EH (cell line): Measurements from ENCODE around the gene CCDC50.

Experiments
- DNase-seq: peaks from one replicate; pipeline ENCODE4 v3.0.0-alpha.2; 2015; ENCODE audit warnings: low read depth

Gene CCDC50

DNA sequence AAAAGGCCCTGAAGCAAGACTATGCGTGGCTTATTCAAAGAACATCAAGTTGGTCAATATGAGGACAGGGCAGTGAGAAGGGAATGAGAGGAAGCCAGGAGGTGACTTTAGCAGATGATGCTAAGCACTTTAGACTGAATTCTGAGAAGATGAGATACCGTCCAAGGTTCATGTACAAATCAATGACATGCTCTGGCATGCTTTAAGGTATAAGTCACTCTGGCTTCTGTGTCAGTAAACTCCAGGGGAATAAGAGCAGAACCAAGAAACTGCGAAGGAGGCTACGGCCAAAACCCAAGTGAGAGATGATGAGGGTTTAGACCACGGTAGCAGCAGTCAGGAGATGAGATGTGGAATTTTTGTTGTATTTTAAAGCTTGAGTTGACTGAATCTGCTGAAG is 8.9 kb upstream of the CCDC50 start:
- no peak for DNase-seq

DNA sequence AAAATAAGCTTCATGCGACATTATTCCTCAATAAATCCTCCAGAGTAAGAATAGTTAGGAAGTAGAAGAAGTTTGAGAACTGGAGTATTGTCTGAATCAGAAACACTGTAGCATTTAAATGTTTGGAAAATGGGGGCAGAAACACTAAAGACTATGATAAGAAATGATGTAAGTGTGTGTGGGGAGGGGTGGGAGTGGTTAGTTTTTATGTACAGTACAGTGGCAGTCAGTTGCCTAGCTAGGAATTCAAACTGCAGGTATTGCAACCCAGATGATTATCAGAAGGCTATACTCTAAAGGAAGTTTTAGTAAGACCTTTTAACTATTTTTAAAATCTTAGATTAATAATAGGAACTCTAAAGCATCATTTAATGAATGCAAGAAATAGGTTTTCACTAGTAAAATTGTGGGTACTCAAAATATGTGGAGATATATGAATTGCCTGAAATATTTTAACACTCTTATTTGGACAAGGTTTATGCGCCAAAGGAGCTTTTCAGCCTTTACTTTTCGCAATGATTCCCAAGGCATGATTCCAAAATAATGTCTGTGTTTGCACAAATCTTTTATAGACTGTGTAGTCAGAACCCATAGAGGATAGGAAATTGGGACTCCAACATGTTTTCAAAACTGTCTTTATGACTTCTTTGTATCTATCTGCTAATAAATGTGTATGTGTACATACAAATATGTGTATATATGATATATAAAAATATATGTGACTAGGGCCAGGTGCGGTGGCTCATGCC is 8.0 kb upstream of the CCDC50 start:
- DNase-seq, result no peak

DNA sequence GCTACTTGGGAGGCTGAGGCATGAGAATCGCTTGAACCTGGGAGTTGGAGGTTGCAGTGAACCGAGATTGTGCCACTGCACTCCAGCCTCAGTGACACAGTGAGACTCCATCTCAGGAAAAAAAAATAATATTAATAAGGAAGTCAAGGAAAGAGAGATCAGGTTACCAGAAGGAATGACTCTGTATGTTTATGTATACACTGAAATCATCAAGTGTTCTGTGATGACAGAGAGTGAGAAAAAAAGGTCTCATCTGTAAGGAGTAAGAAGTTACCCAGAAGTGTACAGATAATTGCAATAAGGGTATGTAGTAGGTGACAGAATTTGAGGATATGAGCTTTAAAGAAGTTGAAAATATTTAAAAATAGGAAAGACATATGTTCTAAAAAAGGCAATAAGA is 4.3 kb upstream of the CCDC50 start:
- no peak for DNase-seq

DNA sequence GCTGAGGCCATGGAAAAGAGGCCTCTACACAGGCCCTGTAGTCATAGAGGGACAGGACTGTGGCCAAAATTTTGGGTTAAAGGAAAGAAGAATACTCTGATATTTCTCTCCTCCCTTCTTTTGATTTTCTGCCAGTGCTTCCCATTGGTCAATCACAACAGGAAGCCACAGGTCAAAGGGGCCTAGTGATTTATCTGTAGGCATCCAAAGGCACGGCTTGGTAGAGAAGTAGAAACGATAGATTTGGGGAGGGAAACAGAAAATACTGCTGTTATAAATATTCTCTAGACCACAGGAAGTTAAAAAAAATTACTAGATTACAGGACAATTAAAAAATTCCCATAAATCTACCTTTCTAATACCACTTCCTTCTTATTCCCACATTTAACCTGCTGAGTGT is 1.7 kb upstream of the CCDC50 start:
- DNase-seq, result no peak

DNA sequence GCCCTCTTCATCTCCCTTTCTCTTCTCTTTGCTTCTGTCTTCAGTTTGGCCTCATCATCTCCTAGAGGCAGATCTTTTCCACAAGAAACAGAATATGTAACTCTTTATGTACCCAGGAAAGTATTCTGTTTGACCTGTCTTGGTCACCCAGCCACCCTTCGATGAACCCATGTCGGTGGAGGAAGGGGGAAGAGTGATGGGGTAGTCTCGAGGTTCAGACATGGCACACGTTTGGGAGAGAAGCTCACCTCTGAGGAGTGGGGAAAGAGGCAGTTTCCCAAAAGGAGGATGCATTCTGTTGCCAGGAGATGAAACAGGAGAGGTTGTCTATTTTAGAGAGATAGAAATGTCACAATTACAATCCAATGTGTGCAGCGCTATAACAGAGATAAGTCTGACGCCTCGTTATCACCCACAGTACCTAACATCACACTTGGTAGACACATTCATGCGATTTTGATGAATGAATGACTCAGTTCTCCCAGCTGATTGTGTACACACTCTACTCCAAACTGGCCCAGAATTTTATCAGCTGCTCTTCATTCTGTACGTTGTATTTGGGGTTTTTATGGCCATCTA is 722 bp upstream of the CCDC50 start:
- DNase-seq, result no peak

DNA sequence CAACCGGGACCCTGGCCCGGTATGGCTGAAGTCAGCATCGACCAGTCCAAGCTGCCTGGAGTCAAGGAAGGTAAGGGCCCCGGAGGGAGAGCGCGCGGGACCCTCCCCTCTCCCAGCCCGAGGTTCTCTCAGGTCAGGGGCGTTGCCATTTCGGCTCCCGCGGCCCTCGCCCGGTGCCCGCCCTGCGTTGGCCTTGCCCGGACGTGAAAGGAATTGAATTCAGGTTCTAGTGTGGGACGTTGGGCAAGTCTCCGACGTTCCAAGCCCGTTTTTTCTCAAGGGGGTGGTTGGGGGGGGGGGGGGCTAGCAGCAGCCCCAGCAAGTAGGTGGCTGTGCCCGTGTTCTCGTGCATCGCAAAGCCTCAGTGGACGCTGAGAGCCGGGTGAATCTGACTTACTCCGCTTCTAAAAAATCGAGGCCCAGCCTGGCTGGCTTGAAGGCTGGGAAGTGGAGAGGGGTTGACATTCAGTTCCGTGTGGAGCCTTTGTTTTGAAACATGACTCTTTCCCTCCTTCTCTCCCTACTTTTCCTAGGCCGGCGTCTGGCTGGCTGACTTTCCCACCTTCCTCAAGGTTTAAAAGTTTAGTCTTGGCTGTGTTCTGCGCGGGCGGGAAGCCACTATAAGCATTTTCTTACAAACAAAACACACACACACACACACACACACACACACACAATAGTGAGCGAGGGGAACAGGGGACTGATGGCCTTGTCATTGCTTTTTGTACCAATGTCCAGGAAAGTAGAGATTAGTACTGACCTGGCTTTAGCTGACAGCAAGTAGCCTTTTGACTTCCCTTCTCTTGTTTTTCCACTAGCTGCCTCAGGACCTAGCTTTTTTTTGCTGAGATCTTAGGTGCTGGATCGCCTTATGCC is 698 bp downstream of the CCDC50 start, which contains the start of gene UTS2B:
UTS2B (minus strand) TSS at position 873 of the 876 bp plus-strand sequence. CDS start 48,337 bp downstream, outside the sequence.
- DNase-seq, result peak; percentile 72

DNA sequence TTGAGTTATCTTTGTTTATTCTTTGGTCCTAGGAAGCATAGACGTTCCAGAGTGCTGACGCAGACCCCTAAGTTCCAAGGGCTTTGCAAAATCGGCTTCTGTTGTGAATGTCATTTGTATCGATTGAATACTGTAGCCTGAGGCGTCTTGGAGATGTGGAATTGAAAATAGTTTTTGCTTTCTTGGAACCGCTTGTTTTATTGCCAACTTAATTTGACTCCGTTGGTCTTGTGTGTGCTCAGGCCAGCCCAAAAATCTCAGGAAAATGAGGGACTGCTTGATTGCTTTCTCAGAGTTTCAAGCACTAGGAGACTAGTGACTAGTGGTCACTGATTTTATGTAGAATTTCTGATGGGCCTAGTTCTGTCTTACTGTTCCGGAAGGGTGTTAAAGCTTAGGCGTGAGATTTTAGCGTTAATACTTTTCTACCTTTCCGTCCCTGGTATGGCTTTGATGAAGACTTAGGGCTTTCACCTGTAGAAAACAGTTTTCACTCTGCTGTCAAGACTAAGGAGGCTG is 1.4 kb downstream of the CCDC50 start:
- DNase-seq, result peak; percentile 89

DNA sequence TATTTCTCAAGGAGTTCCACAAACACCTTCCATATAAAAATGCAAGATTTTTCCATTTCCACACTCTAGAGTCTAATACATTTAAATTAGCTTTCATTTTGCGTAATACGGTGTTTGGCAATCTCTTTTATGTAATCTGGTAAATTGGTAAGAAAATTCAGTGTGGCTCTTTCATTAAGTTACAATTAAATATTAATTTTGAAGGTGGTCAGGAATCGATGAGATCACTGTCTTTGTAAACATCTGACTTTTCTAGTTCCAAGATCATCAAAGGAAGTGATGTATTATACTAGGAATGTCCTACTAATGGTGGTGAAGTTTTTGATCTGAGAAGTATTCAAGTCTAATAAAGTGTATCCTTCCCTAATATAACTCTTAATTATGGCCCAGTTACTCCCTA is 2.2 kb downstream of the CCDC50 start:
- DNase-seq, result peak; percentile 64

DNA sequence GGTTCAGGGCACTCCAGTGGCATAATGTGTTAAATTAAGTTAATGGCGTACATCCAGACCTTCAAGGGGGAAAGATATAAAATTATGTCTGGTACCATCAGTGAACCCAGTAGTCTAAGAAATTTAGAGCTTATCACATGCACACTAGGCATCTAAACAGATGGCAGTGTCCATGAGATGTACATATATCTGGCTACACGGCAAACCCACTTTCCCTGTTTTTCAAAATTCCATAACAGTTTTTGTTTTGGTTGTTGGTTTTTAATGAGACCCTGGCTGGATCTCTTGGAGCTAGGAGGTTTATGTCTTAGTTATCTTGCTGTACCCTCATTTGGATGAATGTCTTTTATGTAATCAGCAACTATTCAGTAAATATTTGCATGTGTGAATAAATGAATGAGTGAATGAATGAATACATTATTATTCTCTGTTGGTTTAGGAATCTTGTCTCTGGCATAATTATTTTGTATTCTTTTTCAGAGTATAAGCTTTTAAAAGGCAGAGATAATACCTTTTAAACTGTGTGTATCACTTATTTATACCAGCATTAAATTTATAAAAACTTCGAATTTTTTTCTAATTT is 4.2 kb downstream of the CCDC50 start:
- DNase-seq, result no peak

DNA sequence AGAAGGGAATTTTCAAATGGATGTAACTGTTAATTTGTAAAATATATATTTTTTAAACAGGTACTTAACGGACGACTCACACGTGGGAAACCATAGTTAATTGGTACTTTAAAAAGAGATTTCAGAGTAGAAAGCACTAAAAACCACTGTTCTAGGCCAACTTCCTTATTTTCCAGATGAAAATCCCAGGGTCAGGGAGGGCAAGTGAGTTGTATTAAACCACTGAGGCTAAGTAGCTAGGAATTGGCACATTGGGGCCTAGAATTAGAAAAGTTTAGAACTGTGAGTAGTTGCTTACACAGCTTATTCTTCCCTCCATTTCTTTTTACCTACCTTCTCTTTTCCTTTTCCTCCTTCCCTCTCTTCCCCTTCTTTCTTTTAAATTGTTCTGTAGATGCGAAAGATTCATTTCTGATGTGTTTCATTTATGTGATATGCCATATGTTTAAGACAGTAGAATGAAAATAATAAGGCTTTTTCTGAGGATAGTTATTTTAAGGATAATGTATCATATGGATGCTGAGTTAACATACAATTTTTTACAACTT is 5.2 kb downstream of the CCDC50 start:
- DNase-seq, result no peak

DNA sequence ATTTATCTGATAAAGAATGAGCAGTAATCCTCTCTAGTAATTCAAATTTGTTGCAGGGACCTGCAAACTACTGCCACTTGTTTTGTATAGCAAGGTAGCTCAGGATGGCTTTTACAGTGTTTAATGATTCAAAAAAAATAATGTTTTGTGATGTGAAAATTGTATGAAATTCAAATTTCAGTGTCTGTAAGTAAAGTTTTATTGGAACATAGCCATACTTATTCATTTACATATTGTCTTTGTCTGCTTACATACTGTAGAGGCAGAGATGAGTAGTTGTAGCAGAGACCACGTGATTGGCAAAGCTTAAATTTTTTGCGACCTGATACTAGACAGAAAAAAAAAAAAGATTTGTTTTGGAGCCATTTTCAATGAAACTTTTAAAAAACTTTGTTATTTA is 7.6 kb downstream of the CCDC50 start:
- DNase-seq, result no peak

DNA sequence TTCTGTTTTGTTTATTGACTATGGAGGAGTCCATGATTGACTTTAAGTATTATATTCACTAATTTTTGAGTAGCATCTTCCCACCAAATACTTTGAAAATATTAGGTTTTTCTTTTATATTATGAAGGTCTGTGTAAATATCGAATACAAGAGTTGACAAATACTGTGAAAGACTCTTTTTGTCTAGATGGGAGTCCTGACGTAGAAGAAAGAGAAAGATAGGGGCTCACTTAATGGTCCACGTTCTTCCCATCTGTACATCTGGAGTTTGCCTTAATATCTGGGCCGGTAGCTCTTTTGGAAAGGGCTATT is 8.9 kb downstream of the CCDC50 start:
- DNase-seq, result no peak

DNA sequence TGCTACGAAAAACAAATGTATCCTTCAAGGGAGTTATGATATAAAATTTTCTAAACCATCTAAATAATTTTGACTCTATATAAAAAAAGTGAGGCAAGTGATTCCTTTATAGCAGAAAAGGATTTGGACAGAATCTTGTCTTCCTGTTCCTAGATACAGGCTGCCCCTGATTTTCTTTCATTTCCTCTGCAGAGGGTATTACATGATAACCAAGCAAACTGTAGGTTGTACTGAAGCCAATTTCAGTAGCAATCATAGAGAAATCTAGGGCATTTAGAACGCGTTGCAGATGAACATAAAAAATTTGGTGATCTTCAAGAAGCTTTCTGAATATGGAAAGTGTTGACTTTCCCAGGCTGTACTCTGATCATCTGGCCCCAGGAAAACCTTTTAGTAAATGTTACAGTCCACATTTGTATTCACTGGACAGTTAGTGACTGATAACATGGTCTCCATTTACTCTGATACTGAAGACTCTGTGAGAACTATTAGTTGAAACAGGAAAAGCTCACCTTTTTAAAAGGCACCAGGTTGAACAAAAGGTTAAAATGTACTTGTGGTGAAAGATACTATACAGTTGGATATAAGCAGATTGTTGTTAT is 10.2 kb downstream of the CCDC50 start:
- peak; percentile 18 for DNase-seq

DNA sequence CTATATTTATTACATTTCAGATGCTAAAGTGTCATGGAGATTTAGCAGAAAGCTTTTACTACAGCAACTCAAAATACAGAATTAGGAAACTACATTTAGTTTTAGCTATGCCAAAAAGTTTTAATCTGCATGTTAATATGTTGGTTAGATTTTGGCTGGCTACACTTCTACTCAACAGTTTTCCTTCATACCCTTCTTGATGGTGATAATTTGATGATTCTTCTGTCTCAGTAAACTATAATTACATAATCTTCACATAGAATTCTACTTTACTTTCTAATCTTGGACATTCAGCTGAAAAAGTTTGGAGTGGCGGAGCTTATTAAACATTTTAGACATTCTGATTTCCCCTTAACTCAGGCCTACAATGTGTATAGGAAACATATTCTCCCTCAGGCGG is 11.2 kb downstream of the CCDC50 start:
- no peak for DNase-seq

DNA sequence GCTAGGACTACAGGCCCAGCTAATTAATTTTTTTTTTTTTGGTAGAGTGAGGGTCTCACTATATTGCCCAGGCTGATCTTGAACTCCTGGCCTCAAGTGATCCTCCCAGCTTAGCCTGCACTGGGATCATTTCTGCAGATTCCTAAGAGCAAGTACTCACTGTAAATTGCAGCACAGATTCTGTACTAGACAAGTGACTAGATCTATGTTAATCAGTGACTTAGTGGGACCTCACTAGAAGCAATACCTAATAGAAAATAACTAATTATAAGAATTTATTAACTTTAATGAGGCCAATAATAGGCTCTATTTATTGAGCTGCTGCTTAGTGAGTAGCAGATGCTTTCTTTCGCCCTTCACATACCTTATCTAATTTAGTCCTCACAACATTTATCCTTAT is 11.8 kb downstream of the CCDC50 start:
- no peak for DNase-seq

DNA sequence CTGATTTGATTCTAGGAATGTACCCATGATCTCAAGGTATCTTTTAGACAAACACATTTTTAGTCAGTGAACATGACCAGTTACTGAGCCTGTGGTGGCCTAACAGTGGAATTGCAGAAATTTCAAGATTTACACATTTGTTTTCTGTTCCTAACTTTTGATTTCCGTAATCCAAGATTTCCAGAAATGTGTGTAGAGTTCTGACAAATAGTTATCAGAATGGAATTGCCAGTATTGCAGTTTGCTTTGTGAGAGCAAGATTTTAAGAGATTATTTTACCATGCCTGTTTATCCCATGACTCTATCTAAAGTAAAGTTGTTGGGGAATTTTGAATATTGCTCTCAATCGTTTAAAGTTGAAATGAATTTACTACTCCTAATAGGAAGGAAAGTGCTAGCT is 12.8 kb downstream of the CCDC50 start:
- peak; percentile 30 for DNase-seq

DNA sequence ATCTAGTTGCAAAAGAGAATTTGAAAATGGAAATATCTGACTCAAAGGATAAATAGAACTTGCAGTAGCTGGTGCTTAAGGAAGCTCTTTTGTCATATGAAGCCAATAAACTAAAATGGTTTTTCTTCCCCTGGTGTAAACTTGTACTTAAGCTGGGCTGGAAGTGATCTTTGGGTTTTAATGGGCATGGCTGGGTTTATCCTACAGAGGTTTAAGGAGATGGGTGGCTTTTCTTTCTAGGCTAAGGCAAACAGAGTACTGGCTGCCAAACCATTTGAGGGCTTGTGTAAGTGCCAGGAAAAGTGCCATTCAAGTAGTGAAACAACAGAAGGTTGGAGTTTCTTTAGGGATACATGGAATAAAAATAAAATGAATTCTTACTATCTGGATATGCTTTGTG is 13.2 kb downstream of the CCDC50 start:
- DNase-seq, result no peak

DNA sequence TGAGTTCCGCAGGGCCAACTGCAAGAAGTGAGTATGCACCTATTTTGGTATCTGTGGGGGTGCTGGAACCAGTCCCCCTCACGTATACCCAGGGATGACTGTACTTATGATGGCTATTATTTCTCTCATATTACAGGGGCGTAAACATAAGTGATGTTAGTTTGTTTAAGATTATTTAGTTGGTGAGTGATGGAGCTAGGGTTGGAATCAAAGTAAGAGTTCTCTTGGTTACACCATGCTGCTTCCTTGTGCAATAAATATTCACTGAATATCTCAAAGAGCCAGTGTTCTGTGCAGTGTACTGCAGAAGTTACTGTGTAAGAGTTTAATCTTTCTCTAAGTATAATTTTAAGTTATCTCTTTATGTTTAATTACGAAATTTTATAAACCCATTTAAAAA is 13.9 kb downstream of the CCDC50 start:
- no peak for DNase-seq

DNA sequence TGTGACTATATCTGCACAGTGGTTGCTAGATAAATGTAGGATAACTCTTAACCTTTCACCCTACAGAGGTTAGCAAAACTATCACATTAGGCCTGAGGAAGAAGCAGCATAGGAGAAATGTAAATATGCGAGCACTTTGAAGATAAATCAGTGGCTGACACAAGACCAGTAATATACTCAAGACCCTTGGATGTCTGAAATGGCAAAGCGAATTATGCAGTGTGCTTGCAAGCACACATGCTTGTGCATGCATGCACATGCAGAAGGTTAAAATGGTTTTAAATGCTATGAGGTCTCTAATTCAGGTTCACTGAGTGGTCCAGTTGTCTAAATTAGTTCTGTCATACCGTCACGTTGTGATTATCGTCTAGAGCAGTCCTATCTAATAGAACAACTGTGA is 14.7 kb downstream of the CCDC50 start:
- DNase-seq, result no peak

DNA sequence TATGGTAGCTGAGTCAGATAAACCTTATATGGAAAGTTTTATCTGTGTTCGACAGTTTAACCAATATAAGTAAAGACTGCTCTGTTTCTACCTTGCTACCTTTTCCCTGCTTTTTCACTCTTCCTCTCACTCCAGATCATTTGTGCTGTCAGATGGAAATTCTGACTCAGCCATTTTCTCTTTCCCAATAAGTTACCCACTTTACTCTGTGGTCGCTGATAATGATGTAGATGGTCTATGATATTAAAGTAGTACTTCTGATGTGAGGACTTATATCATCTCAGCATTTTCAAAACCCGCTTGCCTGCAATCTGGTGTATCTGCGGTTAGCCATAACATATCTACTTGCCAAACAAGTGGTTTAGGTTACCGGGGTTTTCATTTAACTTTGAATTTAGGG is 16.1 kb downstream of the CCDC50 start:
- DNase-seq, result no peak

DNA sequence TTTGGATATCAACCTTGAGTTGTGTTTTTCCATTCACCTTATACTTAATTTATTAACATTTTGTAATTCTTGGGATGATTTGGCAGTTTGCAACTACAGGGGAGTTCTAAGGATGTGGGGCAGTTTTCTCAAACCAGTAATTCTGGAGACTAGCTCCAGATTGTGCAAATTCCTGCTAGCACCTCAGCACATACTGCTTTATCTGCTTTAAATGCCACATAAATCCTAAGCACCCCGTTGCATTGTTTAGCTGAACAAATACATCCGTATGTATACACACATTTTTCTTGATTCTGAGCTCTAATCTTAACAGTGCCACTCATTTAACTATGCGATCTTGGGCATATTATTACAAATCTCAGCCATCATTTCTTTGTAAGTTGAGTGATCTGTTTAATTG is 18.0 kb downstream of the CCDC50 start:
- DNase-seq, result no peak

DNA sequence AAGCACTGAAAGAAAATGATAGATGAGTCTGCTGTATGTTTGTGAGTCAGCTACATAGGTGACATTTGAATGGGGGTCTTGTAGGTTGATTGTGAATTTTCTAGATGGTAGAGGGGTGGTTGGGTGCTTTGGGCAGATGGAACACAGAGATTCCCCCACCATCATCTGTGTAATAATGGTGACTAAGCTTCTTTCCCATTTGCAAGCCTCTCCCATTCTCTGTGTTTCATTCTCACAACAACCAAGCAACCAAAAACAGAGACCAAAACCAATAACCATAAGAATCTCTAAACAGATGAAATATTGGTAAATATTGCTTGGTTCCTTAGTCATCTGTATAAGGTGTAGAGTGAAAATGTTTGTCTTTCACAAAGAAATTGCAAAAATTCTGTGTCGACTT is 18.9 kb downstream of the CCDC50 start:
- DNase-seq, result no peak
